RKO (cell line): Measurements from ENCODE around the gene AASDHPPT.

Experiments used
- DNase-seq: peaks from one replicate; pipeline ENCODE4 v3.0.0-alpha.2; 2016; ENCODE audit warnings: low spot score

AASDHPPT gene

GRCh38 chr11:106086135-106086534 is 8.7 kb downstream of the AASDHPPT start:
- no peak for DNase-seq

GRCh38 chr11:106086850-106087249 is 9.4 kb downstream of the AASDHPPT start:
- no peak for DNase-seq

GRCh38 chr11:106087815-106088435 is 10.5 kb downstream of the AASDHPPT start:
- peak; percentile 67 for DNase-seq

GRCh38 chr11:106088896-106089295 is 11.4 kb downstream of the AASDHPPT start:
- DNase-seq, result no peak

GRCh38 chr11:106091480-106092123 is 14.1 kb downstream of the AASDHPPT start:
- peak; percentile 68 for DNase-seq

GRCh38 chr11:106092446-106092845 is 15.0 kb downstream of the AASDHPPT start:
- no peak for DNase-seq

- DNase-seq, result no peak
Measured at GRCh38 chr11:106098893-106099553, 21.6 kb downstream of the AASDHPPT start.

- no peak for DNase-seq
Measured at GRCh38 chr11:106101370-106101769, 23.9 kb downstream of the AASDHPPT start.

- peak; percentile 63 for DNase-seq
Measured at GRCh38 chr11:106101819-106102218, 24.4 kb downstream of the AASDHPPT start.

- DNase-seq, result no peak
Measured at GRCh38 chr11:106105986-106106385, 28.5 kb downstream of the AASDHPPT start.

- no peak for DNase-seq
Measured at GRCh38 chr11:106121570-106122320, 44.3 kb downstream of the AASDHPPT start.

- DNase-seq, result no peak
Measured at GRCh38 chr11:106127604-106128003, 50.1 kb downstream of the AASDHPPT start.

- DNase-seq, result no peak
Measured at GRCh38 chr11:106128740-106129139, 51.3 kb downstream of the AASDHPPT start.

- no peak for DNase-seq
Measured at GRCh38 chr11:106131998-106132397, 54.5 kb downstream of the AASDHPPT start.

GRCh38 chr11:106132582-106133354 is 55.3 kb downstream of the AASDHPPT start:
- no peak for DNase-seq

GRCh38 chr11:106133529-106133928 is 56.1 kb downstream of the AASDHPPT start:
- DNase-seq, result peak; percentile 30

- peak; percentile 5 for DNase-seq
Measured at GRCh38 chr11:106137061-106137460, 59.6 kb downstream of the AASDHPPT start.

GRCh38 chr11:106137758-106138157 is 60.3 kb downstream of the AASDHPPT start:
- no peak for DNase-seq
